ENCODE data around the gene TMC2.

DNA sequence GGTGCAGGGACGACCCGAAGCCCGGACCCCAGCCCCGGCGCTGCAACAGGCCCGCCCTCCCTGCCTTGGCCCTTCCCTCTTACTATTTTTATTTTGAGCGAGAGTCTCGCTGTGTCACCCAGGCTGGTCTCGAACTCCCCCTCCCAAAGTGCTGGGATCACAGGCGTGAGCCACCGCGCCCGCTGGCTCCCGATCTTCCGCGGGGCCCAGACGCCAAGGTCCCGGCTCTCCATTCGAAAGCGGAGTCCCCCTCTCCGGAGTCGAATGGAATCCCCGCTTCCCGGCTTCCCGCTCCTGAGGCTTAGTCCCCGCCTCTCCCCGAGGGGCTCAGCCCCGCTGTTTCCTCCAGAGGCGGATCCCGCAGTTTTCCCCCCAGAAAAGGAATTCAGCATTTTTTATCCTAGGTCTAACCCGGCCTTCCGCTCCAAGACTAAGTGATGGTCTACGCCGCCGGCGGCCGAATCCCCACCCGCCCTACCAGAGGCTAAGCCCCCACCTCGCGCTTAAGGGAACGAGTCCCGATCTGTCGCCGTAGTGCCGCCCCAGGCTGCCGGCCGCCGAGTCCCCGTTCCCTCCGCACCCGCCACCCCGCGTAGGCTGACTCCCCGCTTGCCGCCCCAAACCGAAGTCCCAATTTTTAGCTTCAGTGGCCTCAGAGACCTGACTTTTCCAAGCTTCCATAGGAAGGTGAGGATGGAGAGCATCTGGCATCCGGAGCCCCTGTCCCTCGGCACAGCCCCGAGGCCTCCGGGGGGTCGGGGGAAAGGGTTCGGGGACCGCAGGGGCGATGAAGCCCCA, 11.5 kb upstream of the TMC2 start:
- TF ChIP-seq SUZ12 (IDR thresholded peaks at IDR 0.05) (no peak), FOXM1 (IDR thresholded peaks at IDR 0.05; ENCODE audit: borderline replicate concordance) (no peak), BHLHE40 (IDR thresholded peaks at IDR 0.05; ENCODE audit: borderline replicate concordance) (no peak), ELF4 (IDR thresholded peaks at IDR 0.05) (no peak), SP1 (IDR thresholded peaks at IDR 0.05) (no peak), ARNT (IDR thresholded peaks at IDR 0.05) (no peak), FOXA1 (IDR thresholded peaks at IDR 0.05) (no peak), L3MBTL2 (conservative IDR thresholded peaks at IDR 0.05) (no peak)
- TF ChIP-seq, protein P1, sequence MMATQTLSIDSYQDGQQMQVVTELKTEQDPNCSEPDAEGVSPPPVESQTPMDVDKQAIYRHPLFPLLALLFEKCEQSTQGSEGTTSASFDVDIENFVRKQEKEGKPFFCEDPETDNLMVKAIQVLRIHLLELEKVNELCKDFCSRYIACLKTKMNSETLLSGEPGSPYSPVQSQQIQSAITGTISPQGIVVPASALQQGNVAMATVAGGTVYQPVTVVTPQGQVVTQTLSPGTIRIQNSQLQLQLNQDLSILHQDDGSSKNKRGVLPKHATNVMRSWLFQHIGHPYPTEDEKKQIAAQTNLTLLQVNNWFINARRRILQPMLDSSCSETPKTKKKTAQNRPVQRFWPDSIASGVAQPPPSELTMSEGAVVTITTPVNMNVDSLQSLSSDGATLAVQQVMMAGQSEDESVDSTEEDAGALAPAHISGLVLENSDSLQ (IDR thresholded peaks at IDR 0.05) = no peak

All from HEK293T (cell line).